GM10266 (cell line): ENCODE results near the gene LRP1.

Source experiments
- DNase-seq: peaks from one replicate; pipeline ENCODE4 v3.0.0; 2012; ENCODE audit errors: extremely low spot score
- CTCF ChIP-seq: IDR thresholded peaks from 2 replicates; pipeline ENCODE4 v1.5.1; 2012; ENCODE audit warnings: mild to moderate bottlenecking, low read depth; ENCODE audit not compliant: control insufficient read depth, insufficient read depth; ENCODE audit errors: missing control alignments

Gene LRP1

GRCh38 chr12:57150400-57151000 lies 22.2 kb downstream of the LRP1 start:
- TF ChIP-seq CTCF: no peak
- no peak for DNase-seq

- DNase-seq: no peak
- no peak for TF ChIP-seq CTCF
Measured at GRCh38 chr12:57151741-57152630, 23.7 kb downstream of the LRP1 start.

- no peak for DNase-seq
- no peak for TF ChIP-seq CTCF
Measured at GRCh38 chr12:57152639-57153038, 24.4 kb downstream of the LRP1 start.

GRCh38 chr12:57153415-57153997 lies 25.2 kb downstream of the LRP1 start:
- DNase-seq: no peak
- TF ChIP-seq CTCF: no peak

GRCh38 chr12:57154076-57154475 lies 25.8 kb downstream of the LRP1 start:
- TF ChIP-seq CTCF: no peak
- DNase-seq: no peak

- DNase-seq: no peak
- no peak for TF ChIP-seq CTCF
Measured at GRCh38 chr12:57154804-57155434, 26.6 kb downstream of the LRP1 start.
